ENCODE measurements around the gene TTC8. TPM values are rescaled to one million over a fixed set of nuclear protein-coding genes. Genes with fewer than 3 reads are reported as not detected.
A peak's percentile ranks its signal among the peaks of the same experiment; 100 is the strongest.
"Not testable (repeated sequence)": the region's sequence is repeated elsewhere in the genome, so short reads cannot be mapped to it uniquely, and the experiment has no call there.

Gene TTC8
- total RNA-seq, 1 experiment from 2014 or later: 47.1 TPM

- DNase-seq (ENCODE audit: low read depth); in situ Hi-C loops (cut with HindIII; ENCODE audit: low pct_unique_long_range_greater_than_20kb, low sequenced_read_pairs): not testable (repeated sequence)
Measured at GRCh38 chr14:88819674-88820073, 4.8 kb upstream of the TTC8 start.

- no peak for DNase-seq (ENCODE audit: low read depth)
- in situ Hi-C loops (cut with HindIII; ENCODE audit: low pct_unique_long_range_greater_than_20kb, low sequenced_read_pairs): no loop called here
Measured at GRCh38 chr14:88821378-88821777, 3.1 kb upstream of the TTC8 start.

GRCh38 chr14:88821888-88822287 lies 2.6 kb upstream of the TTC8 start:
- in situ Hi-C loops (cut with HindIII; ENCODE audit: low pct_unique_long_range_greater_than_20kb, low sequenced_read_pairs): no loop called here
- DNase-seq (ENCODE audit: low read depth): no peak

GRCh38 chr14:88823968-88824313 lies 510 bp upstream of the TTC8 start:
- in situ Hi-C loops (cut with HindIII; ENCODE audit: low pct_unique_long_range_greater_than_20kb, low sequenced_read_pairs): no loop called here
- no peak for DNase-seq (ENCODE audit: low read depth)

GRCh38 chr14:88825078-88825458 lies 617 bp downstream of the TTC8 start:
- in situ Hi-C loops (cut with HindIII; ENCODE audit: low pct_unique_long_range_greater_than_20kb, low sequenced_read_pairs): no loop called here
- peak; percentile 9 for DNase-seq (ENCODE audit: low read depth)

GRCh38 chr14:88825503-88825902 lies 1.1 kb downstream of the TTC8 start:
- DNase-seq (ENCODE audit: low read depth): no peak
- in situ Hi-C loops (cut with HindIII; ENCODE audit: low pct_unique_long_range_greater_than_20kb, low sequenced_read_pairs): no loop called here

GRCh38 chr14:88829188-88829587 lies 4.7 kb downstream of the TTC8 start:
- in situ Hi-C loops (cut with HindIII; ENCODE audit: low pct_unique_long_range_greater_than_20kb, low sequenced_read_pairs): no loop called here
- no peak for DNase-seq (ENCODE audit: low read depth)

GRCh38 chr14:88829685-88830302 lies 5.3 kb downstream of the TTC8 start:
- in situ Hi-C loops (cut with HindIII; ENCODE audit: low pct_unique_long_range_greater_than_20kb, low sequenced_read_pairs): no loop called here

GRCh38 chr14:88831284-88831683 lies 6.8 kb downstream of the TTC8 start:
- no peak for DNase-seq (ENCODE audit: low read depth)
- in situ Hi-C loops (cut with HindIII; ENCODE audit: low pct_unique_long_range_greater_than_20kb, low sequenced_read_pairs): no loop called here

More at GRCh38 chr14:88829685-88830302, 5.3 kb downstream of the TTC8 start:
- no peak for DNase-seq (ENCODE audit: low read depth)

GRCh38 chr14:88834883-88835431 lies 10.5 kb downstream of the TTC8 start:
- DNase-seq (ENCODE audit: low read depth): no peak
- in situ Hi-C loops (cut with HindIII; ENCODE audit: low pct_unique_long_range_greater_than_20kb, low sequenced_read_pairs): no loop called here

- in situ Hi-C loops (cut with HindIII; ENCODE audit: low pct_unique_long_range_greater_than_20kb, low sequenced_read_pairs): no loop called here
- no peak for DNase-seq (ENCODE audit: low read depth)
Measured at GRCh38 chr14:88835661-88836060, 11.2 kb downstream of the TTC8 start.

- DNase-seq (ENCODE audit: low read depth): no peak
- in situ Hi-C loops (cut with HindIII; ENCODE audit: low pct_unique_long_range_greater_than_20kb, low sequenced_read_pairs): no loop called here
Measured at GRCh38 chr14:88837495-88837894, 13.0 kb downstream of the TTC8 start.

GRCh38 chr14:88838015-88838414 lies 13.6 kb downstream of the TTC8 start:
- in situ Hi-C loops (cut with HindIII; ENCODE audit: low pct_unique_long_range_greater_than_20kb, low sequenced_read_pairs): no loop called here

GRCh38 chr14:88840926-88841325 lies 16.5 kb downstream of the TTC8 start:
- no peak for DNase-seq (ENCODE audit: low read depth)
- in situ Hi-C loops (cut with HindIII; ENCODE audit: low pct_unique_long_range_greater_than_20kb, low sequenced_read_pairs): no loop called here

More at GRCh38 chr14:88838015-88838414, 13.6 kb downstream of the TTC8 start:
- no peak for DNase-seq (ENCODE audit: low read depth)

- in situ Hi-C loops (cut with HindIII; ENCODE audit: low pct_unique_long_range_greater_than_20kb, low sequenced_read_pairs): no loop called here
- no peak for DNase-seq (ENCODE audit: low read depth)
Measured at GRCh38 chr14:88841741-88842140, 17.3 kb downstream of the TTC8 start.

- DNase-seq (ENCODE audit: low read depth): no peak
- in situ Hi-C loops (cut with HindIII; ENCODE audit: low pct_unique_long_range_greater_than_20kb, low sequenced_read_pairs): no loop called here
Measured at GRCh38 chr14:88842414-88842813, 18.0 kb downstream of the TTC8 start.

GRCh38 chr14:88844980-88845491 lies 20.6 kb downstream of the TTC8 start:
- in situ Hi-C loops (cut with HindIII; ENCODE audit: low pct_unique_long_range_greater_than_20kb, low sequenced_read_pairs): no loop called here

GRCh38 chr14:88848571-88848970 lies 24.1 kb downstream of the TTC8 start:
- in situ Hi-C loops (cut with HindIII; ENCODE audit: low pct_unique_long_range_greater_than_20kb, low sequenced_read_pairs): no loop called here
- DNase-seq (ENCODE audit: low read depth): no peak

More at GRCh38 chr14:88844980-88845491, 20.6 kb downstream of the TTC8 start:
- no peak for DNase-seq (ENCODE audit: low read depth)

GRCh38 chr14:88849716-88850115 lies 25.3 kb downstream of the TTC8 start:
- DNase-seq (ENCODE audit: low read depth): no peak
- in situ Hi-C loops (cut with HindIII; ENCODE audit: low pct_unique_long_range_greater_than_20kb, low sequenced_read_pairs): no loop called here

GRCh38 chr14:88851587-88851986 lies 27.1 kb downstream of the TTC8 start:
- in situ Hi-C loops (cut with HindIII; ENCODE audit: low pct_unique_long_range_greater_than_20kb, low sequenced_read_pairs): no loop called here
- DNase-seq (ENCODE audit: low read depth): no peak
